Measurements from ENCODE around the gene TMEM270. TPM values are rescaled to one million over a fixed set of nuclear protein-coding genes. Genes with fewer than 3 reads are reported as not detected.

Gene TMEM270
- total RNA-seq, 3 donors from 2014 or later: not detected

GRCh38 chr7:73901231-73901822 lies 40.4 kb downstream of the TMEM270 start:
- H3K4me3 ChIP-seq: no peak overlapping the region
- DNase-seq (peak in 1 of 3 donors; percentile 7), ATAC-seq (no peak)

GRCh38 chr7:73901823-73902597 lies 41.1 kb downstream of the TMEM270 start:
- ATAC-seq: no peak
- Histone ChIP-seq H3K4me3 (no peak overlapping the region), H3K4me1 (ENCODE audit: low read depth) (no peaks in the 10 kb centered on the region), H3K9me3 (no peaks in the 10 kb centered on the region), H3K36me3 (ENCODE audit: low read depth) (no peaks in the 10 kb centered on the region)
- intact Hi-C loops (cut with DNase I, micrococcal nuclease): no loop called here
- no peak for TF ChIP-seq CTCF (IDR thresholded peaks at IDR 0.05)
- DNase-seq: peak in 1 of 3 donors; percentile 18

More at GRCh38 chr7:73901231-73901822, 40.4 kb downstream of the TMEM270 start:
- no peaks in the 10 kb centered on the region for H3K9me3 ChIP-seq
- TF ChIP-seq CTCF (IDR thresholded peaks at IDR 0.05): no peak
- intact Hi-C loops (cut with DNase I, micrococcal nuclease): no loop called here
- no peaks in the 10 kb centered on the region for H3K4me1 ChIP-seq (ENCODE audit: low read depth)
- H3K36me3 ChIP-seq (ENCODE audit: low read depth): no peaks in the 10 kb centered on the region

- Histone ChIP-seq H3K9me3 (no peaks in the 10 kb centered on the region), H3K36me3 (ENCODE audit: low read depth) (no peaks in the 10 kb centered on the region), H3K4me1 (ENCODE audit: low read depth) (no peaks in the 10 kb centered on the region), H3K4me3 (no peak overlapping the region)
- no peak for TF ChIP-seq CTCF (IDR thresholded peaks at IDR 0.05)
- ATAC-seq (no peak), DNase-seq (peak in 1 of 3 donors; percentile 10)
- intact Hi-C loops (cut with DNase I, micrococcal nuclease): no loop called here
These were observed 42.6 kb downstream of the TMEM270 start for GRCh38 chr7:73903321-73904218.

GRCh38 chr7:73904219-73905137 lies 43.5 kb downstream of the TMEM270 start:
- Histone ChIP-seq H3K36me3 (ENCODE audit: low read depth) (no peaks in the 10 kb centered on the region), H3K4me3 (no peak overlapping the region), H3K4me1 (ENCODE audit: low read depth) (no peaks in the 10 kb centered on the region), H3K9me3 (no peaks in the 10 kb centered on the region)
- no peak for TF ChIP-seq CTCF (IDR thresholded peaks at IDR 0.05)
- ATAC-seq (no peak), DNase-seq (peak in 1 of 3 donors; percentile 16)
- intact Hi-C loops (cut with DNase I, micrococcal nuclease): no loop called here

- intact Hi-C loops (cut with DNase I, micrococcal nuclease): no loop called here
- Histone ChIP-seq H3K4me1 (ENCODE audit: low read depth) (no peaks in the 10 kb centered on the region), H3K36me3 (ENCODE audit: low read depth) (no peaks in the 10 kb centered on the region), H3K4me3 (no peak overlapping the region), H3K9me3 (no peaks in the 10 kb centered on the region)
- peak in 1 of 3 donors; percentile 8 for DNase-seq
- TF ChIP-seq CTCF (IDR thresholded peaks at IDR 0.05): no peak
- no peak for ATAC-seq
These were observed 44.4 kb downstream of the TMEM270 start for GRCh38 chr7:73905360-73905759.

Data from mucosa of descending colon (tissue), 3 donors.